ENCODE data around the gene PRDM4.

DNA sequence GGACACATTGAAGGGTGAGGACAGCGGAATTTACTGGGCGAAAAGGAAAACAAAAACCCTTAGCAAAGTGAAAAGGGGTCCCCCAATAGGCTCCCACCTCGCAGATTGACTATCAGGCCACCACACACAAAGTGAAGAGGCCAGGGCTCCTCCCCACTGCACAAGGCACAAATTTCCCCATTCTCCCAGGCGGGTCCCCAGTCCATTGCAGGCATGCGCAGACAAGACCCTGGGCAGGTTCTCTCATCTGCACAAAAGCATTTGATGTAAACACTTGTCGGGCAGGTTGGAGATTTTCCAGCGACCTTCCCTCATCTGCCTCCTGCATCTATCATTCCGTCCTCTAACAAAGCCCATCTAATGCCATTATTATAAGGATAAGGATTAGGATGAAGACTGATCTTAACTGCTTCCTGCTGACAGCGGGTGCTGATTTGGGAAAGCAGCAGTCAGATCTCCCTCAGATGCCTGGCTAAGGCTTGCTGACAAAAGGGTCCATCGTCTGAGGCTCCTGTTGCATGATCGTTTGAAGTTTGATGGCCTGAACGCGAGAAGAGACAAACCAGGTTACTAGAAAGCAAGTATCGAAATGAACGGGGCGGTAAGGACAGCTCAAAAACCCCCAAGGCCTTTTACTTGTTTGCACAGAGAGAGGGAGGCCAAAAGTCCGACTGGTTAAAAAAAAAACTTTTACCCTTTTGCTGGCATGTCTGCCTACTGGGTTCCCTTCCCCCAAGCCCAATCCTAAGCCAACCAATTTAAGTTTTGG lies 27.9 kb upstream of the PRDM4 start:
- TF ChIP-seq, protein P1, sequence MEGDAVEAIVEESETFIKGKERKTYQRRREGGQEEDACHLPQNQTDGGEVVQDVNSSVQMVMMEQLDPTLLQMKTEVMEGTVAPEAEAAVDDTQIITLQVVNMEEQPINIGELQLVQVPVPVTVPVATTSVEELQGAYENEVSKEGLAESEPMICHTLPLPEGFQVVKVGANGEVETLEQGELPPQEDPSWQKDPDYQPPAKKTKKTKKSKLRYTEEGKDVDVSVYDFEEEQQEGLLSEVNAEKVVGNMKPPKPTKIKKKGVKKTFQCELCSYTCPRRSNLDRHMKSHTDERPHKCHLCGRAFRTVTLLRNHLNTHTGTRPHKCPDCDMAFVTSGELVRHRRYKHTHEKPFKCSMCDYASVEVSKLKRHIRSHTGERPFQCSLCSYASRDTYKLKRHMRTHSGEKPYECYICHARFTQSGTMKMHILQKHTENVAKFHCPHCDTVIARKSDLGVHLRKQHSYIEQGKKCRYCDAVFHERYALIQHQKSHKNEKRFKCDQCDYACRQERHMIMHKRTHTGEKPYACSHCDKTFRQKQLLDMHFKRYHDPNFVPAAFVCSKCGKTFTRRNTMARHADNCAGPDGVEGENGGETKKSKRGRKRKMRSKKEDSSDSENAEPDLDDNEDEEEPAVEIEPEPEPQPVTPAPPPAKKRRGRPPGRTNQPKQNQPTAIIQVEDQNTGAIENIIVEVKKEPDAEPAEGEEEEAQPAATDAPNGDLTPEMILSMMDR (IDR thresholded peaks at IDR 0.05), result no peak
- TF ChIP-seq POLR2A (IDR thresholded peaks at IDR 0.05), result no peak
